Measurements from ENCODE around the gene ITGA3. TPM values are rescaled to one million over a fixed set of nuclear protein-coding genes. Genes with fewer than 3 reads are reported as not detected.

Gene ITGA3
- polyA plus RNA-seq, 1 donor: 41.8 TPM

- peak; percentile 98 for DNase-seq
These were observed 39.1 kb downstream of the ITGA3 start, which contains the start of gene PDK2 for GRCh38 chr17:50094753-50095619. PDK2 (plus strand) TSS chr17:50095351; CDS start chr17:50095436, 85 bp downstream.

- no peak for DNase-seq
These were observed 39.7 kb downstream of the ITGA3 start for GRCh38 chr17:50095626-50096037.

GRCh38 chr17:50096092-50096491 lies 40.2 kb downstream of the ITGA3 start:
- no peak for DNase-seq

- no peak for DNase-seq
These were observed 40.8 kb downstream of the ITGA3 start for GRCh38 chr17:50096758-50097157.

GRCh38 chr17:50097455-50097854 lies 41.5 kb downstream of the ITGA3 start:
- DNase-seq: no peak

GRCh38 chr17:50097926-50098325 lies 42.0 kb downstream of the ITGA3 start:
- DNase-seq: no peak

- no peak for DNase-seq
These were observed 42.7 kb downstream of the ITGA3 start for GRCh38 chr17:50098583-50098982.

GRCh38 chr17:50099003-50099402 lies 43.1 kb downstream of the ITGA3 start:
- no peak for DNase-seq

- DNase-seq: no peak
These were observed 44.6 kb downstream of the ITGA3 start for GRCh38 chr17:50100480-50100883.

- no peak for DNase-seq
These were observed 45.0 kb downstream of the ITGA3 start for GRCh38 chr17:50100921-50101345.

- no peak for DNase-seq
These were observed 45.6 kb downstream of the ITGA3 start for GRCh38 chr17:50101346-50102163.

- no peak for DNase-seq
These were observed 46.5 kb downstream of the ITGA3 start for GRCh38 chr17:50102164-50102991.

GRCh38 chr17:50103252-50103651 lies 47.3 kb downstream of the ITGA3 start:
- no peak for DNase-seq

- DNase-seq: no peak
These were observed 48.0 kb downstream of the ITGA3 start for GRCh38 chr17:50103941-50104340.

GRCh38 chr17:50105811-50106210 lies 49.9 kb downstream of the ITGA3 start:
- DNase-seq: no peak

- no peak for DNase-seq
These were observed 50.7 kb downstream of the ITGA3 start for GRCh38 chr17:50106393-50107131.

GRCh38 chr17:50107790-50108414 lies 52.0 kb downstream of the ITGA3 start:
- no peak for DNase-seq

GRCh38 chr17:50108556-50108955 lies 52.6 kb downstream of the ITGA3 start:
- DNase-seq: no peak

GRCh38 chr17:50109207-50109606 lies 53.3 kb downstream of the ITGA3 start:
- no peak for DNase-seq

GRCh38 chr17:50109785-50110184 lies 53.9 kb downstream of the ITGA3 start:
- DNase-seq: no peak

All from hindlimb muscle (tissue), 1 donor.